Astrocyte (in vitro differentiated cells and primary cell): ENCODE results near the gene SLCO2A1. TPM values are rescaled to one million over a fixed set of nuclear protein-coding genes. Genes with fewer than 3 reads are reported as not detected.

Experiments
- DNase-seq: peaks from one replicate; pipeline ENCODE4 v3.0.0-alpha.2; 2010; ENCODE audit warnings: low read depth
- FAIRE-seq: peaks from 2 replicates; lab custom pipeline; 2011; peaks lifted over from hg19 to GRCh38; lab: Jason Lieb, UNC
- H2AFZ ChIP-seq: 2 replicates; pipeline ENCODE4 v1.6.0; 2012; ENCODE audit warnings: low read depth, low read length, inconsistent platforms
- H3K27ac ChIP-seq: 2 replicates; pipeline ENCODE4 v1.5.1; 2011; ENCODE audit warnings: low read depth, low read length, inconsistent platforms
- H3K27me3 ChIP-seq: 2 replicates; pipeline ENCODE4 v1.6.0; 2011; ENCODE audit warnings: low read length, inconsistent platforms; ENCODE audit not compliant: insufficient read depth
- H3K36me3 ChIP-seq: 2 replicates; pipeline ENCODE4 v1.5.1; 2011; ENCODE audit warnings: low read length, inconsistent platforms; ENCODE audit not compliant: insufficient read depth
- H3K4me1 ChIP-seq: 2 replicates; pipeline ENCODE4 v1.5.1; 2011; ENCODE audit warnings: low read length, inconsistent platforms; ENCODE audit not compliant: insufficient read depth
- H3K4me2 ChIP-seq: 2 replicates; pipeline ENCODE4 v1.6.0; 2012; ENCODE audit warnings: low read length, inconsistent platforms
- H3K4me3 ChIP-seq: 2 replicates; pipeline ENCODE4 v1.5.1; 2011; ENCODE audit warnings: low read depth, mild to moderate bottlenecking, low read length, inconsistent platforms; ENCODE audit not compliant: insufficient read depth
- H3K79me2 ChIP-seq: 2 replicates; pipeline ENCODE4 v1.6.0; 2012; ENCODE audit warnings: mild to moderate bottlenecking, low read length, inconsistent platforms; ENCODE audit not compliant: insufficient read depth
- H3K9ac ChIP-seq: 2 replicates; pipeline ENCODE4 v1.6.0; 2012; ENCODE audit warnings: mild to moderate bottlenecking, low read length, inconsistent platforms
- H3K9me3 ChIP-seq: 2 replicates; pipeline ENCODE4 v1.5.1; 2012; ENCODE audit warnings: low read depth, mild to moderate bottlenecking, low read length, inconsistent platforms; ENCODE audit not compliant: insufficient read depth
- H4K20me1 ChIP-seq: 2 replicates; pipeline ENCODE4 v1.6.0; 2012; ENCODE audit warnings: low read length, inconsistent platforms; ENCODE audit not compliant: insufficient read depth
- H3K27ac Mint-ChIP-seq: one replicate; pipeline ENCODE4 v1.8.0; 2021; ENCODE audit warnings: mild to moderate bottlenecking, mixed read lengths; ENCODE audit not compliant: unreplicated experiment
- H3K27me3 Mint-ChIP-seq: one replicate; pipeline ENCODE4 v1.8.0; 2021; ENCODE audit warnings: low read depth, mixed read lengths; ENCODE audit not compliant: unreplicated experiment
- H3K36me3 Mint-ChIP-seq: one replicate; pipeline ENCODE4 v1.8.0; 2021; ENCODE audit warnings: low read depth, mixed read lengths; ENCODE audit not compliant: unreplicated experiment
- H3K4me1 Mint-ChIP-seq: one replicate; pipeline ENCODE4 v1.8.0; 2021; ENCODE audit warnings: low read depth, mixed read lengths; ENCODE audit not compliant: unreplicated experiment
- H3K4me3 Mint-ChIP-seq: one replicate; pipeline ENCODE4 v1.8.0; 2021; ENCODE audit warnings: mild to moderate bottlenecking, moderate library complexity, mixed read lengths; ENCODE audit not compliant: unreplicated experiment
- H3K9me3 Mint-ChIP-seq: one replicate; pipeline ENCODE4 v1.8.0; 2021; ENCODE audit warnings: mild to moderate bottlenecking, mixed read lengths; ENCODE audit not compliant: unreplicated experiment
- EZH2 ChIP-seq: IDR thresholded peaks from 2 replicates; pipeline ENCODE4 v1.6.1; 2012; ENCODE audit warnings: mild to moderate bottlenecking, low read length, inconsistent platforms; ENCODE audit not compliant: insufficient read depth
- total RNA-seq: library from RNA; stranded (reverse); gene quantifications from 2 replicates; pipeline ENCODE4 v1.2.1, GENCODE V29; 2021
- TF ChIP-seq, protein P1 (sequence below): IDR thresholded peaks from 2 replicates; pipeline ENCODE4 v1.5.1; 2011; ENCODE audit warnings: low read depth, mild to moderate bottlenecking, inconsistent platforms, low read length, moderate library complexity; ENCODE audit not compliant: insufficient read depth

Gene SLCO2A1
- total RNA-seq, 1 donor from 2014 or later, result 2.1 TPM

DNA sequence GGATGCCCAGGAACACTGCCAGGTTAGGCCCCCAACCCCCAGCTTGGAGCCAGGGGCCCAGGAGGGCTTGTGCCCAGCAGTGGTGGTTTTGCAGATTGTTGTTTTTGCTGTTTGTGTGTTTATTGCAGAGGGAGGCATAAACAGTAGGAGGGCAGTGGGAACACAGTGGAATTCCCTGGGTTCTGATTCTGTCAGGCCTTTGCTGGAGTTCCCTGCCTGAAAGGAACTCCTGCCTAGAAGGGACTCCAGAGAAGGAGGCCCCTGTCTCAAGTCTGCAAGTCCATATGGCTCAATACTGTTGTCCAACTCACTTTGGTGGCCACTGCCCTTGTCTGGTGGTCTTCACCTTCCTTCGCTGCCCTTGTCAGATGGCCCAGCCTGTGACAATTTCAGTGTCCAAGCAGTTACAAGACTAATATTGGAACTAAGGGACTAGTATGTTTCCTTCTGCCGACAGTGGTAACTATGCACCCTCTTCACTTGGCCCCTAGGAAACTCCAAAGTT is 86.6 kb downstream of the SLCO2A1 start:
- Histone ChIP-seq H3K4me1 (peaks cover 36% of the 10 kb centered on the region), H3K36me3 (no peaks in the 10 kb centered on the region), H2AFZ (no peak overlapping the region), H4K20me1 (peaks cover 14% of the 10 kb centered on the region), H3K4me2 (peak overlapping the region; percentile 64), H3K27me3 (peaks cover 4% of the 10 kb centered on the region), H3K9me3 (no peaks in the 10 kb centered on the region), H3K79me2 (no peaks in the 10 kb centered on the region), H3K9ac (no peak overlapping the region), H3K27ac (no peak overlapping the region), H3K4me3 (no peak overlapping the region)
- TF ChIP-seq EZH2, result no peak
- TF ChIP-seq, protein P1, sequence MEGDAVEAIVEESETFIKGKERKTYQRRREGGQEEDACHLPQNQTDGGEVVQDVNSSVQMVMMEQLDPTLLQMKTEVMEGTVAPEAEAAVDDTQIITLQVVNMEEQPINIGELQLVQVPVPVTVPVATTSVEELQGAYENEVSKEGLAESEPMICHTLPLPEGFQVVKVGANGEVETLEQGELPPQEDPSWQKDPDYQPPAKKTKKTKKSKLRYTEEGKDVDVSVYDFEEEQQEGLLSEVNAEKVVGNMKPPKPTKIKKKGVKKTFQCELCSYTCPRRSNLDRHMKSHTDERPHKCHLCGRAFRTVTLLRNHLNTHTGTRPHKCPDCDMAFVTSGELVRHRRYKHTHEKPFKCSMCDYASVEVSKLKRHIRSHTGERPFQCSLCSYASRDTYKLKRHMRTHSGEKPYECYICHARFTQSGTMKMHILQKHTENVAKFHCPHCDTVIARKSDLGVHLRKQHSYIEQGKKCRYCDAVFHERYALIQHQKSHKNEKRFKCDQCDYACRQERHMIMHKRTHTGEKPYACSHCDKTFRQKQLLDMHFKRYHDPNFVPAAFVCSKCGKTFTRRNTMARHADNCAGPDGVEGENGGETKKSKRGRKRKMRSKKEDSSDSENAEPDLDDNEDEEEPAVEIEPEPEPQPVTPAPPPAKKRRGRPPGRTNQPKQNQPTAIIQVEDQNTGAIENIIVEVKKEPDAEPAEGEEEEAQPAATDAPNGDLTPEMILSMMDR, result no peak
- Mint-ChIP-seq H3K27ac (no peak overlapping the region), H3K4me3 (no peak overlapping the region), H3K27me3 (peaks cover 67% of the 10 kb centered on the region), H3K9me3 (peaks cover 2% of the 10 kb centered on the region), H3K4me1 (peaks cover 30% of the 10 kb centered on the region), H3K36me3 (no peaks in the 10 kb centered on the region)
- no peak for FAIRE-seq
- no peak for DNase-seq

DNA sequence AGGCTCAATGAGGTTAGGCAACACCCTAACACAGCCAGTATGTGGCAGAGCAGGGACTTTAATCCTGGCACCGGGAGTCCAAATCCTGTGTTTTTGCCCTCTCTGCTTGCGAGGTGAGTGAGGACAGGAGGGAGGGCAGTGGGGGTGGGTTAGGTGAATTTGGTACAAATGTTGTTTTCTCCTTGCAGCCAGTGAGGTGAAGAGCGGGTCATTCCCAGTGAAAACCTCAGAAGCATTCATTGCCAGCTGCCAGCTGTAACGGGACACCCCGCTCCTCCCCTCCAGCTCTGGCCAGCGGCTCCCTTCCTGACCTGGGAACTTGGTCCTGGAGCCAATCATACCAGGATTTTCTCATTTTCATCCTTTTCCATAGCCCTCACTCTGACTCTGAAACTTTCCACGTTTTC is 88.3 kb downstream of the SLCO2A1 start:
- Mint-ChIP-seq H3K27me3 (peaks cover 65% of the 10 kb centered on the region), H3K9me3 (no peaks in the 10 kb centered on the region), H3K27ac (no peak overlapping the region), H3K4me1 (peaks cover 30% of the 10 kb centered on the region), H3K4me3 (no peak overlapping the region), H3K36me3 (peaks cover 3% of the 10 kb centered on the region)
- FAIRE-seq (no peak), DNase-seq (peak; percentile 66)
- H3K27me3 ChIP-seq, result peaks cover 11% of the 10 kb centered on the region
- H2AFZ ChIP-seq, result no peak overlapping the region
- no peak overlapping the region for H3K4me3 ChIP-seq
- no peaks in the 10 kb centered on the region for H3K9me3 ChIP-seq
- peaks cover 14% of the 10 kb centered on the region for H4K20me1 ChIP-seq
- H3K4me2 ChIP-seq, result no peak overlapping the region
- no peak overlapping the region for H3K27ac ChIP-seq
- no peaks in the 10 kb centered on the region for H3K79me2 ChIP-seq
- H3K36me3 ChIP-seq, result no peaks in the 10 kb centered on the region
- H3K4me1 ChIP-seq, result peaks cover 39% of the 10 kb centered on the region
- H3K9ac ChIP-seq, result no peak overlapping the region
- TF ChIP-seq, protein P1, result no peak
- no peak for TF ChIP-seq EZH2

GRCh38 chr3:133940536-133940935 is 89.2 kb downstream of the SLCO2A1 start:
- H3K4me1 Mint-ChIP-seq, result peaks cover 30% of the 10 kb centered on the region
- Histone ChIP-seq H3K36me3 (no peaks in the 10 kb centered on the region), H3K4me3 (no peak overlapping the region), H2AFZ (no peak overlapping the region), H3K9me3 (no peaks in the 10 kb centered on the region), H3K79me2 (no peaks in the 10 kb centered on the region), H3K4me2 (no peak overlapping the region), H3K9ac (no peak overlapping the region), H3K27ac (no peak overlapping the region), H3K4me1 (peaks cover 37% of the 10 kb centered on the region), H3K27me3 (peaks cover 14% of the 10 kb centered on the region), H4K20me1 (peaks cover 14% of the 10 kb centered on the region)
- no peaks in the 10 kb centered on the region for H3K9me3 Mint-ChIP-seq
- no peak overlapping the region for H3K27ac Mint-ChIP-seq
- DNase-seq (no peak), FAIRE-seq (no peak)
- peaks cover 3% of the 10 kb centered on the region for H3K36me3 Mint-ChIP-seq
- H3K27me3 Mint-ChIP-seq, result peaks cover 58% of the 10 kb centered on the region
- no peak overlapping the region for H3K4me3 Mint-ChIP-seq
- TF ChIP-seq, protein P1, result no peak
- TF ChIP-seq EZH2, result no peak
